ENCODE measurements around the gene CEMP1. TPM values are rescaled to one million over a fixed set of nuclear protein-coding genes. Genes with fewer than 3 reads are reported as not detected.

The CEMP1 gene
- total and polyA plus RNA-seq, 2 donors (not counting 1 experiment from before 2014, with no cell fraction given), result 0.66 to 2.3 TPM

GRCh38 chr16:2496223-2497115 is 34.7 kb downstream of the CEMP1 start:
- Histone ChIP-seq H4K20me1 (ENCODE audit: control insufficient read depth, insufficient read depth, low read length, poor library complexity, severe bottlenecking) (no peaks in the 10 kb centered on the region), H3K4me1 (ENCODE audit: control insufficient read depth in 2 of 2, insufficient read depth in 2 of 2, low read length in 2 of 2) (peaks cover 0 to 6% of the 10 kb centered on the region in 2 donors), H3K79me2 (ENCODE audit: control insufficient read depth, insufficient read depth, low read length) (peaks cover 12% of the 10 kb centered on the region), H3K9ac (ENCODE audit: low read length) (no peak overlapping the region), H3K27me3 (replicated peaks in 1 of 4; ENCODE audit: control extremely low read depth in 1 of 4, control insufficient read depth in 3 of 4, insufficient read depth in 4 of 4, low read length in 3 of 4) (no peaks in the 10 kb centered on the region), H2AFZ (ENCODE audit: insufficient read depth, low read depth, low read length, poor library complexity, severe bottlenecking) (no peak overlapping the region), H3K36me3 (replicated peaks in 1 of 2; ENCODE audit: control extremely low read depth in 1 of 2, control insufficient read depth in 1 of 2, extremely low read depth in 1 of 2, insufficient read depth in 2 of 2, low read length in 1 of 2) (peaks cover 0 to 4% of the 10 kb centered on the region in 2 experiments), H3K4me2 (replicated peaks; ENCODE audit: low read depth, low read length, poor library complexity, severe bottlenecking) (no peak overlapping the region), H3K9me3 (ENCODE audit: control extremely low read depth in 1 of 3, control insufficient read depth in 2 of 3, insufficient read depth in 1 of 3, low read length in 2 of 3) (no peaks in the 10 kb centered on the region), H3K27ac (ENCODE audit: low read length in 2 of 2) (no peak overlapping the region), H3K4me3 (ENCODE audit: control extremely low read depth in 1 of 5, extremely low read depth in 1 of 5, insufficient read depth in 1 of 5, low read depth in 2 of 5, low read length in 4 of 5) (no peak overlapping the region)
- peaks cover 2% of the 10 kb centered on the region for H3K4me1 Mint-ChIP-seq
- no peak for ATAC-seq (ENCODE audit: low read depth)
- H3K27me3 Mint-ChIP-seq, result no peaks in the 10 kb centered on the region
- WGBS (ENCODE audit: insufficient coverage), result 96% methylated on average over 62 of the region's 62 CpGs
- H3K9me3 Mint-ChIP-seq (ENCODE audit: insufficient read depth), result no peaks in the 10 kb centered on the region
- no peak for TF ChIP-seq CTCF (IDR thresholded peaks at IDR 0.05)
- TF ChIP-seq EZH2 (IDR thresholded peaks at IDR 0.05; ENCODE audit: borderline replicate concordance, insufficient read depth, low read depth, low read length, poor library complexity, severe bottlenecking), result no peak
- no peak for DNase-seq
- ChIA-PET CTCF (interaction anchor here (0.6 kb wide), 1 partner anchor 94 kb away, joined by 3 read pairs; no protein-coding TSS in a partner anchor), POLR2A (no interaction called here)
- no peak overlapping the region for H3K27ac Mint-ChIP-seq
- H3K4me3 Mint-ChIP-seq, result no peak overlapping the region
- intact Hi-C loops (cut with micrococcal nuclease), result no loop called here

- no peak overlapping the region for H3K4me2 ChIP-seq (replicated peaks; ENCODE audit: low read depth, low read length, poor library complexity, severe bottlenecking)
- H3K4me3 ChIP-seq (ENCODE audit: control extremely low read depth in 1 of 5, extremely low read depth in 1 of 5, insufficient read depth in 1 of 5, low read depth in 2 of 5, low read length in 4 of 5), result no peak overlapping the region
- intact Hi-C loops (cut with micrococcal nuclease), result no loop called here
- no peak for ATAC-seq (ENCODE audit: low read depth)
- no peaks in the 10 kb centered on the region for H3K4me1 ChIP-seq (ENCODE audit: control insufficient read depth in 2 of 2, insufficient read depth in 2 of 2, low read length in 2 of 2)
- no peak overlapping the region for H3K27ac ChIP-seq (ENCODE audit: low read length in 2 of 2)
- H3K9me3 Mint-ChIP-seq (ENCODE audit: insufficient read depth), result no peaks in the 10 kb centered on the region
- CTCF ChIA-PET, result no interaction called here
- no peak overlapping the region for H3K9ac ChIP-seq (ENCODE audit: low read length)
- no peak for DNase-seq
- no peaks in the 10 kb centered on the region for H3K27me3 Mint-ChIP-seq
- no peak overlapping the region for H3K27ac Mint-ChIP-seq
- no peak overlapping the region for H3K4me3 Mint-ChIP-seq
- no peak for TF ChIP-seq EZH2 (IDR thresholded peaks at IDR 0.05; ENCODE audit: borderline replicate concordance, insufficient read depth, low read depth, low read length, poor library complexity, severe bottlenecking)
- no peak for TF ChIP-seq CTCF (IDR thresholded peaks at IDR 0.05)
- H3K27me3 ChIP-seq (replicated peaks in 1 of 4; ENCODE audit: control extremely low read depth in 1 of 4, control insufficient read depth in 3 of 4, insufficient read depth in 4 of 4, low read length in 3 of 4), result no peaks in the 10 kb centered on the region
- no peak overlapping the region for H2AFZ ChIP-seq (ENCODE audit: insufficient read depth, low read depth, low read length, poor library complexity, severe bottlenecking)
- H4K20me1 ChIP-seq (ENCODE audit: control insufficient read depth, insufficient read depth, low read length, poor library complexity, severe bottlenecking), result no peaks in the 10 kb centered on the region
- POLR2A ChIA-PET, result interaction anchor here (0.7 kb wide), 1 partner anchor 250 kb away, joined by 3 read pairs; no protein-coding TSS in a partner anchor
- WGBS (ENCODE audit: insufficient coverage), result 97% methylated on average over 5 of the region's 5 CpGs
- peaks cover 12% of the 10 kb centered on the region for H3K79me2 ChIP-seq (ENCODE audit: control insufficient read depth, insufficient read depth, low read length)
- no peaks in the 10 kb centered on the region for H3K9me3 ChIP-seq (ENCODE audit: control extremely low read depth in 1 of 3, control insufficient read depth in 2 of 3, insufficient read depth in 1 of 3, low read length in 2 of 3)
- H3K36me3 ChIP-seq (replicated peaks in 1 of 2; ENCODE audit: control extremely low read depth in 1 of 2, control insufficient read depth in 1 of 2, extremely low read depth in 1 of 2, insufficient read depth in 2 of 2, low read length in 1 of 2), result peaks cover 0 to 6% of the 10 kb centered on the region in 2 experiments
- H3K4me1 Mint-ChIP-seq, result no peaks in the 10 kb centered on the region
Observed at GRCh38 chr16:2495041-2495440, 36.2 kb downstream of the CEMP1 start.
